ENCODE data around the gene GATM.
A peak's percentile ranks its signal among the peaks of the same experiment; 100 is the strongest.

GATM gene

GRCh38 chr15:45347033-45347432, 31.3 kb downstream of the GATM start:
- no peaks in the 10 kb centered on the region for H3K27me3 ChIP-seq (ENCODE audit: control insufficient read depth, insufficient read depth, low read length)
- no peaks in the 10 kb centered on the region for H3K9me3 ChIP-seq (ENCODE audit: control insufficient read depth, low read depth, low read length)
- H3K4me3 ChIP-seq (ENCODE audit: low read length), result no peak overlapping the region
- no peaks in the 10 kb centered on the region for H3K36me3 ChIP-seq (ENCODE audit: control insufficient read depth, low read depth, low read length)
- H3K27ac ChIP-seq (ENCODE audit: low read length), result no peak overlapping the region
- no peak overlapping the region for H3K9ac ChIP-seq (ENCODE audit: low read length)
- no peaks in the 10 kb centered on the region for H3K4me1 ChIP-seq (ENCODE audit: control insufficient read depth, low read depth, low read length)

- H3K4me1 ChIP-seq (ENCODE audit: control insufficient read depth, low read depth, low read length), result no peaks in the 10 kb centered on the region
- no peak overlapping the region for H3K9ac ChIP-seq (ENCODE audit: low read length)
- H3K27ac ChIP-seq (ENCODE audit: low read length), result no peak overlapping the region
- no peaks in the 10 kb centered on the region for H3K9me3 ChIP-seq (ENCODE audit: control insufficient read depth, low read depth, low read length)
- no peaks in the 10 kb centered on the region for H3K27me3 ChIP-seq (ENCODE audit: control insufficient read depth, insufficient read depth, low read length)
- no peaks in the 10 kb centered on the region for H3K36me3 ChIP-seq (ENCODE audit: control insufficient read depth, low read depth, low read length)
- no peak overlapping the region for H3K4me3 ChIP-seq (ENCODE audit: low read length)
These were observed 32.0 kb downstream of the GATM start for GRCh38 chr15:45346381-45346780.

GRCh38 chr15:45343258-45343860, 35.0 kb downstream of the GATM start:
- H3K9ac ChIP-seq (ENCODE audit: low read length), result no peak overlapping the region
- H3K4me1 ChIP-seq (ENCODE audit: control insufficient read depth, low read depth, low read length), result no peaks in the 10 kb centered on the region
- H3K27me3 ChIP-seq (ENCODE audit: control insufficient read depth, insufficient read depth, low read length), result no peaks in the 10 kb centered on the region
- H3K9me3 ChIP-seq (ENCODE audit: control insufficient read depth, low read depth, low read length), result no peaks in the 10 kb centered on the region
- H3K36me3 ChIP-seq (ENCODE audit: control insufficient read depth, low read depth, low read length), result no peaks in the 10 kb centered on the region
- no peak overlapping the region for H3K4me3 ChIP-seq (ENCODE audit: low read length)
- no peak overlapping the region for H3K27ac ChIP-seq (ENCODE audit: low read length)

GRCh38 chr15:45341790-45342189, 36.6 kb downstream of the GATM start:
- no peaks in the 10 kb centered on the region for H3K4me1 ChIP-seq (ENCODE audit: control insufficient read depth, low read depth, low read length)
- no peak overlapping the region for H3K4me3 ChIP-seq (ENCODE audit: low read length)
- H3K9ac ChIP-seq (ENCODE audit: low read length), result no peak overlapping the region
- no peaks in the 10 kb centered on the region for H3K36me3 ChIP-seq (ENCODE audit: control insufficient read depth, low read depth, low read length)
- no peak overlapping the region for H3K27ac ChIP-seq (ENCODE audit: low read length)
- H3K9me3 ChIP-seq (ENCODE audit: control insufficient read depth, low read depth, low read length), result no peaks in the 10 kb centered on the region
- H3K27me3 ChIP-seq (ENCODE audit: control insufficient read depth, insufficient read depth, low read length), result no peaks in the 10 kb centered on the region

- Histone ChIP-seq H3K4me3 (ENCODE audit: low read length) (no peak overlapping the region), H3K27ac (ENCODE audit: low read length) (no peak overlapping the region), H3K9ac (ENCODE audit: low read length) (no peak overlapping the region), H3K9me3 (ENCODE audit: control insufficient read depth, low read depth, low read length) (no peaks in the 10 kb centered on the region), H3K4me1 (ENCODE audit: control insufficient read depth, low read depth, low read length) (no peaks in the 10 kb centered on the region), H3K27me3 (ENCODE audit: control insufficient read depth, insufficient read depth, low read length) (no peaks in the 10 kb centered on the region), H3K36me3 (ENCODE audit: control insufficient read depth, low read depth, low read length) (no peaks in the 10 kb centered on the region)
These were observed 37.9 kb downstream of the GATM start for GRCh38 chr15:45340429-45340828.

- Histone ChIP-seq H3K27ac (ENCODE audit: low read length) (no peak overlapping the region), H3K27me3 (ENCODE audit: control insufficient read depth, insufficient read depth, low read length) (no peaks in the 10 kb centered on the region), H3K9me3 (ENCODE audit: control insufficient read depth, low read depth, low read length) (no peaks in the 10 kb centered on the region), H3K4me3 (ENCODE audit: low read length) (no peak overlapping the region), H3K36me3 (ENCODE audit: control insufficient read depth, low read depth, low read length) (no peaks in the 10 kb centered on the region), H3K9ac (ENCODE audit: low read length) (no peak overlapping the region), H3K4me1 (ENCODE audit: control insufficient read depth, low read depth, low read length) (no peaks in the 10 kb centered on the region)
These were observed 39.9 kb downstream of the GATM start for GRCh38 chr15:45338417-45338816.

GRCh38 chr15:45337224-45337623, 41.1 kb downstream of the GATM start:
- Histone ChIP-seq H3K36me3 (ENCODE audit: control insufficient read depth, low read depth, low read length) (no peaks in the 10 kb centered on the region), H3K4me1 (ENCODE audit: control insufficient read depth, low read depth, low read length) (no peaks in the 10 kb centered on the region), H3K4me3 (ENCODE audit: low read length) (no peak overlapping the region), H3K9ac (ENCODE audit: low read length) (no peak overlapping the region), H3K27me3 (ENCODE audit: control insufficient read depth, insufficient read depth, low read length) (no peaks in the 10 kb centered on the region), H3K27ac (ENCODE audit: low read length) (no peak overlapping the region), H3K9me3 (ENCODE audit: control insufficient read depth, low read depth, low read length) (no peaks in the 10 kb centered on the region)

GRCh38 chr15:45333550-45333949, 44.8 kb downstream of the GATM start:
- Histone ChIP-seq H3K27me3 (ENCODE audit: control insufficient read depth, insufficient read depth, low read length) (no peaks in the 10 kb centered on the region), H3K27ac (ENCODE audit: low read length) (no peak overlapping the region), H3K4me1 (ENCODE audit: control insufficient read depth, low read depth, low read length) (peaks cover under 1% of the 10 kb centered on the region), H3K36me3 (ENCODE audit: control insufficient read depth, low read depth, low read length) (no peaks in the 10 kb centered on the region), H3K4me3 (ENCODE audit: low read length) (no peak overlapping the region), H3K9me3 (ENCODE audit: control insufficient read depth, low read depth, low read length) (no peaks in the 10 kb centered on the region), H3K9ac (ENCODE audit: low read length) (no peak overlapping the region)

- Histone ChIP-seq H3K27ac (ENCODE audit: low read length) (no peak overlapping the region), H3K9ac (ENCODE audit: low read length) (no peak overlapping the region), H3K4me3 (ENCODE audit: low read length) (no peak overlapping the region), H3K36me3 (ENCODE audit: control insufficient read depth, low read depth, low read length) (no peaks in the 10 kb centered on the region), H3K27me3 (ENCODE audit: control insufficient read depth, insufficient read depth, low read length) (no peaks in the 10 kb centered on the region), H3K9me3 (ENCODE audit: control insufficient read depth, low read depth, low read length) (no peaks in the 10 kb centered on the region), H3K4me1 (ENCODE audit: control insufficient read depth, low read depth, low read length) (peaks cover 3% of the 10 kb centered on the region)
These were observed 45.6 kb downstream of the GATM start for GRCh38 chr15:45332694-45333093.

- H3K36me3 ChIP-seq (ENCODE audit: control insufficient read depth, low read depth, low read length), result no peaks in the 10 kb centered on the region
- no peaks in the 10 kb centered on the region for H3K9me3 ChIP-seq (ENCODE audit: control insufficient read depth, low read depth, low read length)
- no peaks in the 10 kb centered on the region for H3K27me3 ChIP-seq (ENCODE audit: control insufficient read depth, insufficient read depth, low read length)
- H3K27ac ChIP-seq (ENCODE audit: low read length), result no peak overlapping the region
- no peak overlapping the region for H3K4me3 ChIP-seq (ENCODE audit: low read length)
- H3K4me1 ChIP-seq (ENCODE audit: control insufficient read depth, low read depth, low read length), result peaks cover 3% of the 10 kb centered on the region
- H3K9ac ChIP-seq (ENCODE audit: low read length), result no peak overlapping the region
These were observed 46.4 kb downstream of the GATM start for GRCh38 chr15:45331972-45332371.

- no peaks in the 10 kb centered on the region for H3K36me3 ChIP-seq (ENCODE audit: control insufficient read depth, low read depth, low read length)
- no peak overlapping the region for H3K27ac ChIP-seq (ENCODE audit: low read length)
- H3K9ac ChIP-seq (ENCODE audit: low read length), result no peak overlapping the region
- no peak overlapping the region for H3K4me3 ChIP-seq (ENCODE audit: low read length)
- no peaks in the 10 kb centered on the region for H3K27me3 ChIP-seq (ENCODE audit: control insufficient read depth, insufficient read depth, low read length)
- H3K4me1 ChIP-seq (ENCODE audit: control insufficient read depth, low read depth, low read length), result peaks cover 13% of the 10 kb centered on the region
- no peaks in the 10 kb centered on the region for H3K9me3 ChIP-seq (ENCODE audit: control insufficient read depth, low read depth, low read length)
These were observed 49.7 kb downstream of the GATM start for GRCh38 chr15:45328663-45329062.

GRCh38 chr15:45326741-45327140, 51.6 kb downstream of the GATM start:
- Histone ChIP-seq H3K36me3 (ENCODE audit: control insufficient read depth, low read depth, low read length) (no peaks in the 10 kb centered on the region), H3K27me3 (ENCODE audit: control insufficient read depth, insufficient read depth, low read length) (no peaks in the 10 kb centered on the region), H3K27ac (ENCODE audit: low read length) (no peak overlapping the region), H3K4me3 (ENCODE audit: low read length) (peak overlapping the region; percentile 13), H3K9ac (ENCODE audit: low read length) (no peak overlapping the region), H3K9me3 (ENCODE audit: control insufficient read depth, low read depth, low read length) (no peaks in the 10 kb centered on the region), H3K4me1 (ENCODE audit: control insufficient read depth, low read depth, low read length) (peaks cover 13% of the 10 kb centered on the region)

All from iPS-18a (cell line).